GM12878 (cell line): ENCODE data around the gene DNAJC7. TPM values are rescaled to one million over a fixed set of nuclear protein-coding genes. Genes with fewer than 3 reads are reported as not detected.

ENCODE experiments used
- CREM ChIP-seq: IDR thresholded peaks from 2 replicates; pipeline ENCODE4 v1.6.1; 2014; ENCODE audit warnings: antibody characterized with exemption, low read depth
- CUX1 ChIP-seq: IDR thresholded peaks from 2 replicates; pipeline ENCODE4 v1.6.1; 2012; ENCODE audit warnings: improper control_type of control experiment, low read depth, low read length; ENCODE audit not compliant: insufficient replicate concordance
- FOS ChIP-seq: IDR thresholded peaks from 3 replicates; pipeline ENCODE4 v1.6.1; 2011; ENCODE audit warnings: borderline replicate concordance; ENCODE audit not compliant: insufficient read length; ENCODE audit errors: extremely low read depth
- FOXM1 ChIP-seq: IDR thresholded peaks from 2 replicates; pipeline ENCODE4 v1.6.1; 2012; ENCODE audit warnings: low read depth, mild to moderate bottlenecking, inconsistent platforms, low read length, moderate library complexity
- HDAC2 ChIP-seq: fragments of 200-600 bp; sonication (generic); IDR thresholded peaks from 2 replicates; pipeline ENCODE4 v1.6.1; 2017
- POU2F2 ChIP-seq: IDR thresholded peaks from 3 replicates; pipeline ENCODE4 v1.6.1; 2011; ENCODE audit warnings: low read depth, mild to moderate bottlenecking, low read length, borderline replicate concordance
- RAD21 ChIP-seq: IDR thresholded peaks from 2 replicates; pipeline ENCODE4 v1.6.1; 2011; ENCODE audit warnings: mild to moderate bottlenecking, low read depth, low read length, moderate library complexity; ENCODE audit not compliant: insufficient read depth
- RBBP5 ChIP-seq: fragments of 200-600 bp; sonication (generic); conservative IDR thresholded peaks from 2 replicates; pipeline ENCODE4 v1.6.1; 2016
- RCOR1 ChIP-seq: conservative IDR thresholded peaks from 2 replicates; pipeline ENCODE4 v1.6.1; 2012; ENCODE audit warnings: low read depth, low read length, improper control_type of control experiment
- SMAD5 ChIP-seq: IDR thresholded peaks from 2 replicates; pipeline ENCODE4 v1.6.1; 2016; ENCODE audit warnings: antibody characterized with exemption, low read depth
- SMC3 ChIP-seq: IDR thresholded peaks from 2 replicates; pipeline ENCODE4 v1.6.1; 2011; ENCODE audit warnings: low read length, improper control_type of control experiment, borderline replicate concordance
- polyA plus RNA-seq, 11 experiments: library from polyadenylated mRNA; depleted of rRNA in 4 of 11; unstranded in 6 of 11; stranded (reverse) in 5 of 11; fragments of >200 nt; fragmentation: Nextera tagmentation in 4 of 11; fragmentation: Illumina TruSeq in 1 of 11; extraction: Ambion mirVana in 4 of 11; extraction: Trizol in 1 of 11; gene quantifications; 1 replicate in 1 of 11; 2 replicates in 10 of 11; pipeline versions ENCODE4 v1.2.1 to v1.2.3, GENCODE V29; 2011 to 2016; ENCODE audit warnings: inconsistent platforms in 2 of 11, missing spikeins in 2 of 11, low read depth in 1 of 11
- total RNA-seq, 4 experiments: library from RNA; depleted of rRNA in 3 of 4; stranded (reverse); fragments of >200 nt in 3 of 4; fragmentation: Illumina TruSeq in 1 of 4; extraction: Trizol in 1 of 4; gene quantifications; 2 replicates each; pipeline versions ENCODE4 v1.2.1 to v1.2.3, GENCODE V29; 2013 to 2021

The DNAJC7 gene
- total and polyA plus RNA-seq, 10 of the 15 experiments (the other 5 are each of a cell fraction or from before 2014, with no cell fraction given), result 60.1 to 173 (median 94.9) TPM

GRCh38 chr17:42025936-42026335, 8.7 kb upstream of the DNAJC7 start (continued):
- TF ChIP-seq CUX1, result no peak
- TF ChIP-seq CREM, result no peak
- TF ChIP-seq HDAC2, result no peak
- no peak for TF ChIP-seq FOS
- no peak for TF ChIP-seq RAD21
- TF ChIP-seq SMAD5, result no peak
- no peak for TF ChIP-seq RCOR1
- no peak for TF ChIP-seq FOXM1
- no peak for TF ChIP-seq RBBP5
- TF ChIP-seq SMC3, result no peak
- no peak for TF ChIP-seq POU2F2
